Skin epidermis (tissue), 12 donors: Measurements from ENCODE around the gene ARVCF.

ENCODE experiments used
- H3K27ac ChIP-seq, 21 experiments: fragments of 200-600 bp; sonication (generic) in 11 of 21; one replicate each; pipeline ENCODE4 v1.5.0; 2020; ENCODE audit warnings: mild to moderate bottlenecking in 3 of 21, inconsistent platforms in 2 of 21, moderate library complexity in 2 of 21
- H3K4me3 ChIP-seq, 7 experiments: fragments of 200-600 bp; sonication (generic) in 2 of 7; one replicate each; pipeline ENCODE4 v1.5.0; 2020; ENCODE audit warnings: inconsistent platforms in 2 of 7, mild to moderate bottlenecking in 2 of 7, moderate library complexity in 1 of 7

ARVCF gene

DNA sequence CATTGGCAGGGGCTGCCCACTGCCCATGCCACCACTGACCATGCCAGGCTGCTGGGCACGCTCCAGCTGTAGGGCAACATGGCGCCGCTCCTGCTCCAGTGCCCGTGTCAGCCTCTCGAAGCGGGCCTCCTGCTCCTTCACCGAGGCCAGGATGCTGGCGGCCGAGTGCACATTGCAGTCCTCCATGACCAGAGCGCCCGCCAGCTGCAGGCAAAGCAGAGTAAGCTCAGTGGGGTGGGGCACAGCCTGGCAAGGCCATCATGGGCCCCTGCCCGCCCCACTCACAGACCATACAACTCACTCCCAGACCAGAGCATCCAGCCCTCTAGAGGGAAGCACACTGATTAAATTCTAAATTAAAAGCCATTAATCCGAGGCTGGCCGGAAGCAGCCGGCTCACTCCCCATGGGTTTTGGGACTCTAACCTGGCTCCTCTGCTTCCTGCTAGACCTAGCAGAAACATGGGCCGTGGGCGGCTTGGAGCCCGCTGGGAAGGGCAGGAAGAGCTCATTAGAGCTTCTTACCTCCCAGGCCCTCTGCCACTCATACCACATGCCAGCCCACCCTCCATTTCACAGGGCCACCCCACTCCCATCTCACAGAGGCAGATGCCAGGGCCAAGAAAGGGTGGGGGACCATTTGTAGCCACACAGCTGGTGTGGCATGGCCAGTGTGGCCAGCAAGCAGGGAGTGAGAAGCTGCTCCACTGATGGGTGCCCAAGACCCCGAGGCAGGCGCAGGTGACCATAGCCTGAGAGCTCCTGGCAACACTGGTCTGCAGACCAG, 25.8 kb downstream of the ARVCF start:
- Histone ChIP-seq H3K27ac (peak overlapping the region in 3 of 21 experiments; percentile 18 to 31 (median 21)), H3K4me3 (no peak overlapping the region)

DNA sequence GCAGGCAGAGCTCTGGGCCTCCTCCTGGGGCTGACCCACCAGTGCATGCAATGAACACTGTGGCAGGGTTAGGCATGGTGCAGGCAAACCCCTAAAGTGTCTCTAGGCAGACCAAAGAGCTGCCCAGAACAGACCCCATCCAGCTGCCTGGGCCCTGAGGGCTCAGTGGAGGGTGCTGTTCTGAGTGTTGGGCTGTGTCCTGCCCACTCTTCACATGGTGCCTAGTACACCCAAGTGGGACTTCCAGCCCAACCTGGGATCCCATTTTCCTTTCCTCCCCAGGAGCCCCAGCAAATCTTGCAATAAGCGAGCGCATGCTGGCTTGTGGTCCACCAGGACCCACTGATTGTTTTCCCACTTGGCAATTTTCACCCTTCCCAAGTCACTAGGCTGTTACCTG, 26.4 kb downstream of the ARVCF start:
- Histone ChIP-seq H3K4me3 (no peak overlapping the region), H3K27ac (no peak overlapping the region)

DNA sequence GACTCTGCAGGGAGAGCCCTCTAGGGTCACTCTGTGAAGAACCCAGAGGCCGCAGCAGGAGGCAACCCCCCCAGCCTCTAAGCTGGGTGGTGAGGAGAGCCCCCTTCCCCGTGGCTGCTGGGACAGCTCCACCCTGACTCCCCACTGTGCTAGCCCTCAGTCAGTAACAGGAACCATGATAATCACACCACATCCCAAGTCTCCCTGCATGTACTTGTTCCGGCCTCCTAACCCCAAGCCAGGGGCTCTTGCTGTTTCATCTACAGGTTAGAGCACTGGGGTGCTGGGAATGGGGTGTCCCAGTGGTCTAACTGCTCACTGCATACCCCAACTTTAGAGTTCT, 26.9 kb downstream of the ARVCF start:
- Histone ChIP-seq H3K27ac (peak overlapping the region in 2 of 21 experiments; percentile 30 to 43), H3K4me3 (no peak overlapping the region)

DNA sequence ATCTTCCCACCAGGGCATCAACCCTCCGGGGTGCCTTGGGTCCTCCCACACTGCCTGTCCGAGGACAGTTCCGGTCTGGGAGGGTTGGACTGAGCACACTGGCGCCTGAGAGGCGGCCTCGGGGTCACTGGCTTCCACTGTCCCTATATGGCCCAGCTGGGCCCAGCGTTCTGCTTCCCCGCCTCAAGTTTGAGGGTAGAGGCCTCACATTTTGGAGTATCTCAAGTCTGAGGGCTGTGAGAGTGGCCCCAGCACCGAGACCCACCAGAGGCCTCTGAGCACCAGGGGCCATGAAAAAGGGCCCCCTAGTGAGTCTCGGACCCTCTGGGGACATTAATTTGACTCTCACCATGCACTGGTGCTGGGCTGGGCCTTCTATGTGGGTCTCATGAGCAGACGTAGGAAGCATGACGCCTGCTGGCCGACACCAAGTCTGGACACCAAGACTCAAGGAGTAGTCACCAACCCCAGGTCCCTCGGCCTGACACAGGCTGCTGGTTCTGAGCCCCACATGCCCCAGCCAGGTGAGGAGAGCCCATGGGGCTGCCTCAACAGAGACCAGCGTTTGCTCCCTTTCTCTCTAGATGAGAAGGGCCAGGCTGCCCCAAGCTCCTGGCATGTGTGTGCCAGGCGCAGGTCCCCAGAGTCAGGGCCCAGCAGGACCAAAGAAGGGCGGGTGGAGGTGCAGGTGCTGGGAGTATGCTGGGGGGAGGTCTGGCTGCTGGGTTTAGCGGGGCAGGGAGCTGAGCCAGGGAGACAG, 27.5 kb downstream of the ARVCF start:
- Histone ChIP-seq H3K4me3 (no peak overlapping the region), H3K27ac (peak overlapping the region in 2 of 21 experiments; percentile 30 to 43)

DNA sequence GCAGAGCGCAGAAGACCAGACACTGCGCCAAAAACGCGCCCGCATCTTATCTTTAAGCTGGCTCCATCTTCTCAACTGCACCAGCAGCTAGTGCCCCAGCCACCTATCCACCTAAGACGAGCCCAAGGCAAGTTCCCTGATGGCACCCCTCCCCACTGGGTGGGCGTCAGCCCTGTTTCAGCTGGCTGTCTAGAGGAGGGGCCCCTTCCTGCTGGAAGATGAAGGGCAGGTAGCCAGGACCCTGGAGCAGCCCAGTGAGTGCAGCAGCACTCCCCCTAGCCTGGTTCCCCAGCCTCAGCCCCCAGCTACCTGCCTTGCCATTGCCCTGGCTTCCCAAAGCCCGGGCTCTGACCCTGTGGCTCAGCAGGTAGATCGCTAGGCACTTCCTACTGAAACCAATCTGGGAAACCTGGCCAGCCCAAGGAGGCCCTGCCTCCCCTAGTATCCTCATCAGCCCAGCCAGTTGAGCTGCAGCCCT, 28.3 kb downstream of the ARVCF start:
- Histone ChIP-seq H3K27ac (no peak overlapping the region), H3K4me3 (no peak overlapping the region)

DNA sequence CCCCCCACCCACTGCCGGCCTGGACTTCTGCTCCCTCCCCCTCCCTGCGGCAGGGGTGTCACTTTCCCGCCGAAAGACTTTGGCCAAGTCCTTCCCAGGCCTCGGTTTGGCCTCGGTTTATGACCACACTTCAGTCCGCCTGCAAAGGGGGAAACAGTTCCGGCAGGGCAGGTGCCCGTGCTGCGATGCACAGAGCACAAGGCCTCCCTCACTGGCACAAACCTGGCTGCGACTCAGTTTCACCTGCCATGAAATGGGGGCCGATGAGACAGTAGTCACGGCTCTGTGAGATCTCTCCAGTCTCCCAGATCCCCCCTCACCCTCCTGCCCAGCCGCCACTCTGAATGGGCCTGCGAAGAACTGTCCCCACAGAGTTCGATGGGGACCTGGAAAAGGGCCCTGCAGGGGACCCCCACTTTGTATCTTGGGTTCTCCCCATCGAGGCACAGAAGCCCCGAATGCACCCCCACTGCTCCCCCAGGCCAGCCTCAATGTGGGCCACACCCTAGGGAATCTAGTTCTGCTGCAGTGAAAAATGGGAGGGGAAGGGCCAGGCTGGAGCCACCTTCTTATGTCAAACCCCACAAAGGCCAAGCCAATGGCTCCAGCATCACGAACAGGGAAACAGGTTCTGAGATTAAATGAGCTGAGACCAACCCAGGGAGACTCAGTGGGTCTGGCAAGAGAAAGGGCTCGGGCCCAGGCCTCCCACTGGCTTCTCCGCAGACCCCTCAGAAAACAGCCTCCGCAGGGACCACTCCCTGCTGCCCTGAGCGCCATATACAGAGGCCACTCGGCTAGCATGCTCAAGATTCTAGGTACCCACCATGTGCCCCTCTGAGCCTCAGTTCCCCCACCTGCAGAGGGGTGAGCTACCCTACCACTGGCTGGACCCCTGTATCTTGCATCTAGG, 29.0 kb downstream of the ARVCF start:
- peak overlapping the region in 2 of 7 experiments; percentile 66 to 71 for H3K4me3 ChIP-seq
- peak overlapping the region in 2 of 21 experiments; percentile 81 to 84 for H3K27ac ChIP-seq

DNA sequence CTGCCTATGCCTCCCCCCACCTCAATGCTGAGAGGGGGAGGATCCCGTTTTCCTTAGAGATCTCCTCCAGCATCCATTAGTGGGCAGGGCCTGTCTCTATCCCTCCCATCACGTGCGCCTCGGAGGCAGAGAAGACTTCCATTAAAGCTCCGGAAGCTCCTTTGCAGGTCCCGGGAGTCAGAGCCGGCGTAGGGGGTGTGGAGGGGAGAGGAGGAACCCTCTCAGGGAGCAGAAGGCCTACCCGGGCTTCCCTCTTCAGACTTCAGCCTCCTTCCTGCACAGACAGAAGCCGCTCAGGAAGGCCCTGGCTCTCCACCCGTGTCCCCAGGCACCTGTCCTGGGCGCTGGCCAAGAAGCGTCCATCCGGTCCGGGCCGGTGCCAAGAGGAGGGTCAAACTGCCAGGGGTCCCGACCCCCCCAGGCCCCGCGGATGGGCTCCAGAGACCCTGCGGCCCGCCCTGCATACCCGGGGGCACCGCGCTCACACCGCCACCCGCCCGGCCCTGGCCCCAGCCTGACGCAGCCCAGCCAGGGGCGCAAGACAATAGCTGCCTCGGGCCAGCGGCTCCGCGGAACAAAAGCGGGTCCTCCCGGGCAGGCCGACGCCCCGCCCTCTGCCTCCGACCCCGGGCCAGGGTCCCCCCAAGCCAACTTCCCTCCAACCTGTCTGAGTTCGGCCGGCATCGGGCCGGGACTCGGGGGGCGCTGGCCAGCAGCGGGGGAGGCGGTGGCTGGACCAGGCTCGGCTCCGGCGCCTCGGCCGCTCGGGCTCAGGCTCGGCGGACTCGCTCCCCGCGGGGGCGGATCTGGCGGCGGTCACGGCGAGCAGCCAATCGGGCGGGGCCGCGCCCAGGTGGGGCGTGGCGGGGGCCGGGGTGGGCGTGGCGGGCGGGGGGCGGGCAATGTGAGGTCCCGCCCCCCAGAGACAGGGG, 29.9 kb downstream of the ARVCF start:
- H3K4me3 ChIP-seq, result peak overlapping the region; percentile 54 to 71 (median 64)
- H3K27ac ChIP-seq, result peak overlapping the region in 20 of 21 experiments; percentile 1 to 88 (median 70)

DNA sequence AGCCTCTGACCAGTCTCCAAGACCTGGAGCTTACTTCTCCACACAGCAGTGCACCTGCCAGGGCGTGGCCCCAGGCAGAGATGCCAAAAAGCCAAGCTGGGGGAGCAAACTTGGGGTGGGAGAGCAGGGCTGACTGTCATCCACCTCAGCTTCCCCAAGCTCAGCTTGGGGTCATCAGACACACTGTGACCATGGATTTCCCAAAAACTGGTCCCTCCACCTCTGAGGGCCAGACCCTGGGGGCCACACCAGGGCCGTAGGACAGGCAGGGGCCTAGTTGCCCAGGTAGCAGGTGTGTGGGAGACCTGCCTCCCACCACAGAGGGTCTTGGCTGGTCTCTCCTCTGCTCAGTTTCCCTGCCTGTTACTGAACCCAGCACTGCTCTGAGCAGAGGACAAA, 30.6 kb downstream of the ARVCF start:
- Histone ChIP-seq H3K27ac (peak overlapping the region in 7 of 21 experiments; percentile 18 to 88 (median 70)), H3K4me3 (peak overlapping the region; percentile 54 to 71 (median 64))

DNA sequence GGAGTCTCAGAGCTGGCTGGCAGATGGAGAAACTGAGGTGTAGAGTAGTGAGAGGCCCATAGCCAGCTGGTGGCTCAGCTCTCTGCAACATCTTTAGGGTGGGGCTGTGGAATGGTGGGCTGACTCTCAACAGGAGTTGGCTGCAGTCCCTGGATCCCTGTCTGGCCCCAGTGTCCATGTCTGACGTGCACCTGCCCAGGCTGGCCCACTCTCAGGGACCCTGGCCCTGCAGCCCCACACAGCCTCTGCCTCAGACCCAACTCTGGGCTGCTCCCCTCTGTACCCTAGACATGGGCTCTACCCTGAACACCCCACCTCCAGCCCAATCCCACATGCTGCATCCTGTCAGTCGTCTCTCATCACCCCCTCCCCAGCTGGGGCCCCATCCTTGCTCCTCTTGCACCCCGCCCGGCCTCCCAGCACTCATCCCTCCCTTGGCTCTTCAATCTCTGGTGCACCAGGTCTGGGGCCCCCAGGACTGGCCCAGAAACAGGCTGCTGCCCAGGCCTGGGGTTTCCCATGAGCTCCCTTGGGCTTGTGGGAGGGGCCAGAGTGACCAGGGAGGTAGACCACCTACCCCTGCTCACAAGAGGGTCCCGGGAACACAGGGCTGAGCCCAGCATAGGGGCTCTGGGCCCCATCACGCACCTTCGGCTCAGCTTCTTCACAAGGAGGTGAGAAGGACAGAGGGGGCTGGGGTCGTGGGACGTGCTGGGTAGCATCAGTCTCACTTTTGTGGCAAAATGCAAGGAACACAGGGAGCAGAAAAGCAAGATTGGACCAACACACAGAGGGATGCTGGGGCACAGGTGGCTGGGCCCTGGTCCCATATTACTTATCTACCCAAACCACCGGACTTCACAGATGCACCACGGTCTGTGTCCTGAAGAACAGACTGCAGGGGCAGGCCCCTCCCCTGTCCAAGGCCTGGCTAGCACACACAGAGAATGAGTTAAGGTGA, 31.5 kb downstream of the ARVCF start:
- peak overlapping the region in 1 of 21 experiments; percentile 47 for H3K27ac ChIP-seq
- H3K4me3 ChIP-seq, result no peak overlapping the region

DNA sequence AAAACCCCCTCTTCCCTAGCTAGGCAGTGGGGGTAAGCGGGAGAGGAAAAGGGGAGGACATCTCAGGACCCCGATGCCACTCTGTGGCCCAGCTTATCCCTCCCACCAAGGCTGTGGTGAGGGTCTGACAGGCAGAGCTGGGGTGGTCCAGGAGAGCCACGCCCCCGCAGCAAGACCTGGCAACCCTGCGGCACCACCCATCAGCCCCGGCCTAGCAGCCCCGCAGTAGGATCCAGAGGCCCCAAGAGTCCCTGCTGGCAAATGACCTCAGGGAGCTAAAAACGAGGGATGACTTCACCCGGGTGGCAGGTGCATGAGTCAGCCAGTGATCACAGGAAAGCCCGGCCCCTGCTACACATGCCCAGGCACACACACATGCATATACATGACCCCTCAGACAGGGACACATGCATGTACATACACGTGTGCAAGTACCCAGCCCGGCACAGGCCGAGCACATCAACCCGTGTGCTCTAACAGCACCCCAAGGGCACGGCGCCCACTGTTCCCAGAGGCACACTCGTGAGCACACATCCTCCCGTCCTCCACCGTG, 32.3 kb downstream of the ARVCF start:
- peak overlapping the region in 4 of 21 experiments; percentile 4 to 47 (median 27) for H3K27ac ChIP-seq

DNA sequence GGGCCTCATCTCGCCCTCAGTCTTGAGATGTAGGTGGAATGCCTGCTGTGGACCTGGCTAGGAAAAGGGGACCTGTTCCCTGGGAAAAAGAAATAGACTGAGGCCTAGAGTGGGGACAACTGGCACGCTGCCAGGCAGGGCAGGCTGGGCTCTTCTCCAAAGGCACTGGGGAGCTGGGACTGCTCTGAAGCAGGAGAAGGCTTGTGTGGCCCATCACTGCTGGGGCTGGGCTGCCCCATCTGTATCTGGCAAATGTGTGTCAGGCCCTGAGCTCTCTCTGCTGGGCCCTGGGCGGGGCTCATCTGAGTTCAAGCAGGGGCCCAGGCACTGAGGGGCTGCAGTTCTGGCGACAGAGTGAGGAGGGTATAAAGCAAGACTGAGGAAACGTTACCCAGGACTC, 32.9 kb downstream of the ARVCF start:
- peak overlapping the region in 3 of 21 experiments; percentile 4 to 36 (median 18) for H3K27ac ChIP-seq

More for the DNA sequence above, 32.3 kb downstream of the ARVCF start:
- no peak overlapping the region for H3K4me3 ChIP-seq

DNA sequence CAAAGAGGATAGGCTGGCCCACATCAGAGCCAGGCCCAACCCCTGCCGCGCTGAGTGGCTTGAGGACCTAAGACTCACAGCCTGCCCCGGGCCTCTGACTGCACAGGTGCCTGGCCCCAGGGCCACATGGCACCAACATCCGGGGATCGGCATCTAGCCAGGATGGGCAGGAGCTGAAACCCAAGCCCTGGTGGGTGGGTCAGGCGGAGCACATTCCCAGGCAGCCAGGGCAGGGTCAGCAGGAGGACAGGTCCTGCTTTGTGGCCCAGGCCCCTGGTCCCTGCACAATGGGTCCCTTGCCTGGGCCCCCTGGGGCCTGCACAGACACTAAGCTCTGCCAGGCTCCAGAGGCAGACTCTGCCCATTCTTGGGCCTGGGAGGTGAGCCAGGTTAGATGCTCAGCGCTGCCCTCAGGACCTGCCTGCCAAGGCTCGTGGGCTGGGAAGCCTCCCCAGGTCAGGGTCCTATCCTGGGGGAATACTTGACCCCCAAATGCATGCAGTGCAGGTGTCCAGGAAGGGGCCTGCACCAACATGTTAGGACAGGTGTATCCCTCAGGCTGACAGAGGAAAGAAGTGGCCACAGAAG, 33.5 kb downstream of the ARVCF start:
- H3K27ac ChIP-seq, result peak overlapping the region in 1 of 21 experiments; percentile 49

More for the DNA sequence above, 32.9 kb downstream of the ARVCF start:
- H3K4me3 ChIP-seq, result no peak overlapping the region

DNA sequence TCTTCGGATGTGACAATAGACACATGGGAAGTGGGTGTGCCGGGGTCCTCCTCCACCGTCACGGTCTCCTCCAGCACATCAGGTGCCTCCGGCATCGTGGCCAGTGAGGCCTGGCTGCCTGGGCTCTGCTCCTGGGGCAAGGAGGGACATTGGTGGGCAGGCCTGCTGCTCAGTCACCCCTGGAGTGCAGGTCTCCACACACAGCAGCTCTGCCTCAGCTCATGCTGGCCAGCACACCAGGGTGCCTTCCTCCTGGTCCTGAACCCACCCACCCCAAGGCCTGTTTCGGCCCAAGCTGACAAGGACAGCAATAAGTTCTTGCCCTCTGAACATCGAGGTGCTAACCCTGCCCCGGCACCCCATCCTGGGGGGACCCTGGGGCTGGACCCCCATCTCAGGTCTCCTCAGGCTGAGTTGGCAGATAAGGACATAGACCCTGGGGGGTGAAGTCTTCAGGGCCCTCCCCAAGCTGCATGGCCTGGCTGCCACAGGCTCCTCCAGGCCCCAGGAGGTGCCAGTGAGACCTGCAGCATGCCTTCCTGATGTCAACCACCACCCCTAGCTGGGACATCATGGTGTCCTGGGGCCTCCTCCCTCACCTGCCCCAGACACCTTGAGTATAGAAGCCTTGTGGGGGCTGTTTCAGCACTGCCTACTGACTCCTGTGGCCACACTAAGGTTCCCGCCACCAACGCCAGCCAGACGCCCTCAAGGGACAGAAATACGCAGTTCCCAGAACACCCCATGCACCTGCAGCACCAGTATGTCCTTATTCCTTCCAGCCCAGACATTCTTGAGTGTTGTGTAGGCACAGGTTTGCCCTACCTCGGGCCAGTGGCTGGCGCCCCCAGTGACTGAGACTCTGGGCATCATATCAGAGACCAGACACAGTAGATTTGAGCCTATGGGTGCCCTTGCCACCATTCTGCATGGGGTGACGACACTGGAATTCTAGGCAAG, 34.4 kb downstream of the ARVCF start:
- Histone ChIP-seq H3K27ac (no peak overlapping the region), H3K4me3 (no peak overlapping the region)

More for the DNA sequence above, 33.5 kb downstream of the ARVCF start:
- no peak overlapping the region for H3K4me3 ChIP-seq

DNA sequence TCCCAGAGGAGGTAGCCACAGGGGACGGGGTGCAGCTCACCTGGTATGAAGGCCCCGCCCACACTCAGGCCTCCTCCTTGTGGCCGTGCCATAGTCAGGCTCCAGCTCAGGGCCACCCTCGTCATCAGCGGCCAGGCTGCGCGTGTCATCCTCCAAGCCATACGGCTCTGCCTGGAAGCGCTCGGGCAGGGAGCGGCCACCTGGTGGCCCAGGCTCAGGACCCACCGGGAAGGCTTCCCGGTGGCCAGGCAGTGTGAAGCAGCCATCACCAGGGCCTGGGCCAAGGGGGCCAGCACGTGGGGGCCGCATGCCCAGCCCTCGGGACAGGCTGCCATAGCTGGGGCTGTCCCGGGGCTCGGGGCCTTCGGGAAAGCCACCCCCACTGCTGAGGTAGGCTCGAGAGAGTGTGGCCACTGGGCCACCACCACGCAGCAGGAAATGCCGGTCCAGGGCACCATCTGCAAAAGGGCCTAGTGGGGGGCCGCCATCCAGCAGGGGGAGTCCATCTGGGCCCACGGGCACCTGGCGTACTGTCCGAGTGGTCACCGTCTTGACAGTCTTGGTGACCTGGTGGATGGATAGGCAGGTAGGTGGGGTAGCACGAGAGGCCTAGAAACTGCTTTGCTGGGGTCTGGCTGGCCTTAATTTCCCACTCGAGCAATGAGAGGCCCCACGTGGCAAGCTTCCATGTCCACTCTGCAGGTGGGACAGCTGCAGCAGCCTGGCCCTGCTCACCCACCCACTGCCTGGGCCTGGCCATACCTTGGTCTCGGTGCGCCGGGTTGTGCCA, 35.3 kb downstream of the ARVCF start:
- no peak overlapping the region for H3K27ac ChIP-seq
- no peak overlapping the region for H3K4me3 ChIP-seq

DNA sequence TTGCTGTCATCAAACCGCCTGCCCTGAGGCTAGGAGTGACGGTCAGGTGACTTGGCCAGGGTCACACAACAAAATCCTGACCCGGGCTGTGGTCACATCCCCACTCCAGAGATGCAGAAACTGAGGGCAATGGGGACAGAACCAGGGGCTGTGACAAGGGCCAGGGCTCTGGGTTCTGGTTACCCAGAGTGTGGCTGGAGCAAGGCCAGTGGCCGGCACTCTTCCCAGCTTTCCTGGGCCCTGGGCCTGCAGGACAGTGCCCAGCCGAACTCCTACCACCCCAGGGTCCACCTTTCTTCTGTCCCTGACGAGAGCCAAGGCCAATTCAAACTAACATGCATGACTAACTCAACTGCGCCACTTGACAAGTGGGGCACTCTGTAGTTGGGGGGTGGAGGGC, 35.9 kb downstream of the ARVCF start:
- H3K4me3 ChIP-seq, result no peak overlapping the region
- H3K27ac ChIP-seq, result no peak overlapping the region
